A549 (cell line): ENCODE data around the gene TBC1D1.

ENCODE experiments used
- EP300 ChIP-seq, 2 experiments: fragments of >200 bp; sonication (Bioruptor Twin); formaldehyde crosslinking; IDR thresholded peaks; 2 replicates in 1 of 2; 3 replicates in 1 of 2; pipeline ENCODE4 v1.6.1; 2016 to 2017
- HEYL ChIP-seq: fragments of 250-450 bp; sonication (Bioruptor Pico); IDR thresholded peaks from 2 replicates; pipeline ENCODE4 v1.8.0; 2021; ENCODE audit warnings: mild to moderate bottlenecking, moderate library complexity
- JUN ChIP-seq, 2 experiments: fragments of >200 bp; sonication (Bioruptor Twin); formaldehyde crosslinking; IDR thresholded peaks; 2 replicates in 1 of 2; 3 replicates in 1 of 2; pipeline ENCODE4 v1.6.1; 2016 to 2017
- MAFK ChIP-seq: fragments of 450-650 bp; IDR thresholded peaks from 2 replicates; pipeline ENCODE4 v1.6.1; 2014; ENCODE audit not compliant: partially characterized antibody
- MAZ ChIP-seq: fragments of 150-350 bp; IDR thresholded peaks from 2 replicates; pipeline ENCODE4 v1.6.1; 2014; ENCODE audit warnings: antibody characterized with exemption, low read depth, low read length, borderline replicate concordance
- NFE2L2 ChIP-seq: fragments of 150-350 bp; conservative IDR thresholded peaks from 2 replicates; pipeline ENCODE4 v1.6.1; 2014; ENCODE audit warnings: low read length
- ZNF302 ChIP-seq: fragments of 250-450 bp; sonication (Bioruptor Pico); IDR thresholded peaks from 2 replicates; pipeline ENCODE4 v1.9.0; 2021; ENCODE audit warnings: inconsistent platforms, mild to moderate bottlenecking, moderate library complexity
- TF ChIP-seq, protein P1 (sequence below): fragments of >200 bp; sonication (Bioruptor Twin); formaldehyde crosslinking; IDR thresholded peaks from 3 replicates; pipeline ENCODE4 v1.5.1; 2016
- TF ChIP-seq, protein P2 (sequence below): fragments of 200-600 bp; sonication (generic); IDR thresholded peaks from 2 replicates; pipeline ENCODE4 v1.6.1; 2016; ENCODE audit warnings: antibody characterized with exemption, mild to moderate bottlenecking, moderate library complexity
- TF ChIP-seq, protein P3 (sequence below): fragments of 250-450 bp; sonication (Bioruptor Pico); IDR thresholded peaks from 2 replicates; pipeline ENCODE4 v1.5.0; 2020; ENCODE audit warnings: low read depth, mild to moderate bottlenecking, moderate library complexity

DNA sequence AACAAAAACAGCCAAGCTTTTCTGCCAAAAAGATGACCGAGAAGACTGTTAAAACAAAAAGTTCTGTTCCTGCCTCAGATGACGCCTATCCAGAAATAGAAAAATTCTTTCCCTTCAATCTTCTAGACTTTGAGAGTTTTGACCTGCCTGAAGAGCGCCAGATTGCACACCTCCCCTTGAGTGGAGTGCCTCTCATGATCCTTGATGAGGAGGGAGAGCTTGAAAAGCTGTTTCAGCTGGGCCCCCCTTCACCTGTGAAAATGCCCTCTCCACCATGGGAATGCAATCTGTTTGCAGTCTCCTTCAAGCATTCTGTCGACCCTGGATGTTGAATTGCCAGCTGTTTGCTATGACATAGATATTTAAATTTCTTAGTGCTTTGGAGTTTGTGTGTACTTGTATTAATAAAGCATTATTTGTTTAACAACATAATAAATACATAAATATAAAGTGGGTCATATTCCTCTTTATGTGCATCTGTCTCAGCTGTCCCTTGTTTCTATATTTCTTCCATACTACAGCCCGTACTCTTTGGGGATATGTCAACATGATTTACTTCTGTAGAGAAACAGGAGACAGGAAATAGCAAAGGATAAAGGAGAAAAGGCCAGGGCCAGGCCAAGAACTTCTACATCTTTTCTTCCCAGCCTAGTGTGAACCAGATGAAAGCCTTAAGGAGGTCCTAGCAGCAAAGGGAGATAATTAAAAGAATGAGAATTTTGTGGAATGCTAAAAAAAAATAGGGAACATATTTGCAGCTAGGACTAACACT lies 70.0 kb downstream of the TBC1D1 start:
- TF ChIP-seq, protein P1, sequence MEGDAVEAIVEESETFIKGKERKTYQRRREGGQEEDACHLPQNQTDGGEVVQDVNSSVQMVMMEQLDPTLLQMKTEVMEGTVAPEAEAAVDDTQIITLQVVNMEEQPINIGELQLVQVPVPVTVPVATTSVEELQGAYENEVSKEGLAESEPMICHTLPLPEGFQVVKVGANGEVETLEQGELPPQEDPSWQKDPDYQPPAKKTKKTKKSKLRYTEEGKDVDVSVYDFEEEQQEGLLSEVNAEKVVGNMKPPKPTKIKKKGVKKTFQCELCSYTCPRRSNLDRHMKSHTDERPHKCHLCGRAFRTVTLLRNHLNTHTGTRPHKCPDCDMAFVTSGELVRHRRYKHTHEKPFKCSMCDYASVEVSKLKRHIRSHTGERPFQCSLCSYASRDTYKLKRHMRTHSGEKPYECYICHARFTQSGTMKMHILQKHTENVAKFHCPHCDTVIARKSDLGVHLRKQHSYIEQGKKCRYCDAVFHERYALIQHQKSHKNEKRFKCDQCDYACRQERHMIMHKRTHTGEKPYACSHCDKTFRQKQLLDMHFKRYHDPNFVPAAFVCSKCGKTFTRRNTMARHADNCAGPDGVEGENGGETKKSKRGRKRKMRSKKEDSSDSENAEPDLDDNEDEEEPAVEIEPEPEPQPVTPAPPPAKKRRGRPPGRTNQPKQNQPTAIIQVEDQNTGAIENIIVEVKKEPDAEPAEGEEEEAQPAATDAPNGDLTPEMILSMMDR = no peak
- TF ChIP-seq EP300 (IDR thresholded peaks at IDR 0.05) = no peak
- no peak for TF ChIP-seq NFE2L2
- no peak for TF ChIP-seq HEYL (CRISPR knock-in tag)
- TF ChIP-seq JUN (IDR thresholded peaks at IDR 0.05) = no peak
- no peak for TF ChIP-seq MAFK
- no peak for TF ChIP-seq MAZ
- TF ChIP-seq, protein P2, sequence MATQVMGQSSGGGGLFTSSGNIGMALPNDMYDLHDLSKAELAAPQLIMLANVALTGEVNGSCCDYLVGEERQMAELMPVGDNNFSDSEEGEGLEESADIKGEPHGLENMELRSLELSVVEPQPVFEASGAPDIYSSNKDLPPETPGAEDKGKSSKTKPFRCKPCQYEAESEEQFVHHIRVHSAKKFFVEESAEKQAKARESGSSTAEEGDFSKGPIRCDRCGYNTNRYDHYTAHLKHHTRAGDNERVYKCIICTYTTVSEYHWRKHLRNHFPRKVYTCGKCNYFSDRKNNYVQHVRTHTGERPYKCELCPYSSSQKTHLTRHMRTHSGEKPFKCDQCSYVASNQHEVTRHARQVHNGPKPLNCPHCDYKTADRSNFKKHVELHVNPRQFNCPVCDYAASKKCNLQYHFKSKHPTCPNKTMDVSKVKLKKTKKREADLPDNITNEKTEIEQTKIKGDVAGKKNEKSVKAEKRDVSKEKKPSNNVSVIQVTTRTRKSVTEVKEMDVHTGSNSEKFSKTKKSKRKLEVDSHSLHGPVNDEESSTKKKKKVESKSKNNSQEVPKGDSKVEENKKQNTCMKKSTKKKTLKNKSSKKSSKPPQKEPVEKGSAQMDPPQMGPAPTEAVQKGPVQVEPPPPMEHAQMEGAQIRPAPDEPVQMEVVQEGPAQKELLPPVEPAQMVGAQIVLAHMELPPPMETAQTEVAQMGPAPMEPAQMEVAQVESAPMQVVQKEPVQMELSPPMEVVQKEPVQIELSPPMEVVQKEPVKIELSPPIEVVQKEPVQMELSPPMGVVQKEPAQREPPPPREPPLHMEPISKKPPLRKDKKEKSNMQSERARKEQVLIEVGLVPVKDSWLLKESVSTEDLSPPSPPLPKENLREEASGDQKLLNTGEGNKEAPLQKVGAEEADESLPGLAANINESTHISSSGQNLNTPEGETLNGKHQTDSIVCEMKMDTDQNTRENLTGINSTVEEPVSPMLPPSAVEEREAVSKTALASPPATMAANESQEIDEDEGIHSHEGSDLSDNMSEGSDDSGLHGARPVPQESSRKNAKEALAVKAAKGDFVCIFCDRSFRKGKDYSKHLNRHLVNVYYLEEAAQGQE = no peak
- TF ChIP-seq ZNF302 (CRISPR knock-in tag) = no peak
- TF ChIP-seq, protein P3, sequence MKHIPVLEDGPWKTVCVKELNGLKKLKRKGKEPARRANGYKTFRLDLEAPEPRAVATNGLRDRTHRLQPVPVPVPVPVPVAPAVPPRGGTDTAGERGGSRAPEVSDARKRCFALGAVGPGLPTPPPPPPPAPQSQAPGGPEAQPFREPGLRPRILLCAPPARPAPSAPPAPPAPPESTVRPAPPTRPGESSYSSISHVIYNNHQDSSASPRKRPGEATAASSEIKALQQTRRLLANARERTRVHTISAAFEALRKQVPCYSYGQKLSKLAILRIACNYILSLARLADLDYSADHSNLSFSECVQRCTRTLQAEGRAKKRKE (CRISPR knock-in tag) = no peak
